GM18873 (cell line): Measurements from ENCODE around the gene TAGLN3.
"Not testable (repeated sequence)": the region's sequence is repeated elsewhere in the genome, so short reads cannot be mapped to it uniquely, and the experiment has no call there.

Experiments used
- ATAC-seq: cut with Tn5 transposase; IDR thresholded peaks from one replicate; pipeline ENCODE4 v1.9.1; 2021; ENCODE audit warnings: mild to moderate bottlenecking, moderate library complexity, moderate number of reproducible peaks; ENCODE audit not compliant: unreplicated experiment, low FRiP score

Gene TAGLN3

DNA sequence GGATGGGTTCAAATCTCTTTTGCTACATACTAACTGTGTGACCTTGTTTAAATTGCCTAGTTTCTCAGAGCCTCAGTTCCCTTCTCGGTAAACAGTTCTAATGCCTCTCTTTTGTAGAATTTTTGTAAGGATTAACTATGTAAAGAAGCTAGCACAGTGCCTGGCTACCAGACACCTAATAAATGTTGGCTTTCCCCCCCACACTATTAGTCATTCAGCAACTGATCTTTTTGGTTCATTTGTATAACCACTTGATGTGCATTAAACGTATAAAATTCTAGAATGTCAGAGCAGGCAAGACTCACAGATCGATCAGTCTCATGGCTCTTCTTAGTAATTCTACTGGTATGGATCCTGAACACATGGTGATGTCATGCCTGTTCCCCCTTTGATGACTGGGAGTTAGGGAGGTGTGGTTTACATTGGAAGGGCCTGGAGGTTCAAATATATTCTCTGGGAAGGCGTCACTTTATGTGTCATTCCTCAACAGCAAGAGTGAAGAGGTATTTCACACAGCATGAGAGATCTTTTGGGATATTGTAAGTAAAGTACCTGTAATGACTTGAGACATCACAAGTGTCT, 6.5 kb downstream of the TAGLN3 start:
- ATAC-seq: no peak

DNA sequence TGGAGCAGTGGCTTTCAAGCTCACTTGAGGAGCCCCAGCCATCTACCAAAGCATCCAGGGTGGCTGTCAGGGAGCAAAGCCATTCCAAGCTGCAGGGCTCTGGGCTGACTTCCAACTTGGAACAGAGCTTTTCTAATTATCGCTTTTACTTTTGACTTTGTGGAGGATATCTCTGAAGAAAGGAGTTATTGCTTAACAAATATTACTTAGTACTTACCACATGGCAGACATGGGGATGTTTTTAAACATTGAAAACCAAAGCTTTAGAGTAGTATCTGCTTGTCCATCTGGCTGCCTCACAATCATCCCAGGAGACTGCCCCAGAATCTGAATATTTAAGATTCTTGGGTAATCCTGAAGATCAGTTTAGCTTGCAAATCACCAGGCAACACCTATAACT, 8.9 kb downstream of the TAGLN3 start:
- no peak for ATAC-seq

DNA sequence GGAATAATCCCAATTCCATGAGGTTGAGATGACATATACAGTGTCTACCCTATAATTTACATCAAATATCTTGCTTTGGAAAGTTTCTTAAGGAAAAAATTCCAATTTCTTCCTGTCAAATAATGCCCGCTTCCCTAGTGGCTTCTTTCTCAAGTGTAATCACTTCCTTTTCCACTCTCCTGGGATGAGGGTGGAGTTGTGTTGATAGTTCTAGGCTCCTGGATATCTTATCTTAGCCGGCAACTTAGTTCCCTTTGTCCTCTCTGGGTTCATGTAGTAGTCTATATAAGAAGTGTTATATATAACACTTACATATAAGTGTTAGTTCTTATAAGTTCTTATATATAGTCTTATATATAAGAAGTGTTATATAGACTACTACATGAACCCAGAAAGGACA, 10.9 kb downstream of the TAGLN3 start:
- ATAC-seq: no peak

- no peak for ATAC-seq
These were observed 11.9 kb downstream of the TAGLN3 start for GRCh38 chr3:112010636-112011035.

DNA sequence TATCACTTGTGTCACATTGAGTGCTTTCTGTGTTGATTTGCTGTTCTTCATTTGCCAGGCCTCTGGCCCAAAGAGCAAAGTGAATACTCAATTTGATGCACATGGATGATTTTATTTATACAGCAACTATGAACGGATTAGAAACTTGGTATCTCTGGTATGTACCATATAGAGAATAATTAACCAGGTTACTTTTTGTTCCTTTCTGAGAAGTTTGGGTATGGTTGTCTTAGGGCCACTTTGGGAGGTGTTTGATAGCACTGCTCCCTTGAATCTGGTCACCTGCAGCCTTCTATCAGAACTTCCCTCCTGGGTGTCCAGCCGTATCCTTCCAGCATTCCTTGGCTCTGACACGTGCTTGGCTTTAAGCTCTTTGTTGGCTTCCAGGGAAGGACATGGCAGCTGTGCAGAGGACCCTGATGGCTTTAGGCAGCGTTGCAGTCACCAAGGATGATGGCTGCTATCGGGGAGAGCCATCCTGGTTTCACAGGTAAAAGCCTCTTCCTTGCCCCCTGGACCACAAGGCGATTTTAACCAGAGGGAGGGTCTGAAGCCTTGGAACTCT, 12.7 kb downstream of the TAGLN3 start:
- ATAC-seq: no peak

DNA sequence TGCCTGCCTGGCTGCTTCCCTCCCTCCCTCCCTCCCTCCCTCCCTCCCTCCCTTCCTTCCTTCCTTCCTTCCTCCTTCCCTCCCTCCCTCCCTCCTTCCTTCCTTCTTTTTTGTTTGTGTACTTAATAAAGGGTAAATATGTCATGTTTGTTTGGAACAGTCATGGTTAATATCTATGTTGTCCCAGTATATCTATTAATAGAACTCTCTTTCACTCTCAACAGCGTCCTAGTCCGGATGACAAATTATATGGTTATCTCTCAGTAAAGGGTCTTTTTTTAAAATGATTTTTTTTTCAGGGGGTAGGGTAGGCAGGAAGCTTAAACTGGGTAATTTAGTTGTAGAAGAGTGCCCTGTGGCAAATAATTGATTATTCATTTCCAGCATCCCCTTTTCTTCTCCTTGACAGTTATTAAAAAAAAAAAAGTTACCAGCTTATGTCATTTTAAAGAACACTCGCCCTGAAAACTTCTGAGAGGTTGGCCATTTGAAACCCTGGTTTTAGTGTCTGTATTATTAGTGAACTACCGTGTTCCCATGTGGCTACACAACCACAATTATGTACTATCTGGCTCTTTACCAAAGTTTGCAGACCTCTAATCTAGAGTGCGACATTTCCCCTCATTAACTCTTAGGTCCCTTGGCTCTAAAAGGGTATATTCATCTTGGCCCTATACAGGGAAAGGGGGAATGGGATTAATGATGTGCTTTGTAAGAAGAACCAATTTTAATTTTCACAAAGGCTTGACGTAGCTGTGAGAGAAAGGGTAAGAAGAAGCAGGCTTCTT, 13.7 kb downstream of the TAGLN3 start:
- no peak for ATAC-seq

DNA sequence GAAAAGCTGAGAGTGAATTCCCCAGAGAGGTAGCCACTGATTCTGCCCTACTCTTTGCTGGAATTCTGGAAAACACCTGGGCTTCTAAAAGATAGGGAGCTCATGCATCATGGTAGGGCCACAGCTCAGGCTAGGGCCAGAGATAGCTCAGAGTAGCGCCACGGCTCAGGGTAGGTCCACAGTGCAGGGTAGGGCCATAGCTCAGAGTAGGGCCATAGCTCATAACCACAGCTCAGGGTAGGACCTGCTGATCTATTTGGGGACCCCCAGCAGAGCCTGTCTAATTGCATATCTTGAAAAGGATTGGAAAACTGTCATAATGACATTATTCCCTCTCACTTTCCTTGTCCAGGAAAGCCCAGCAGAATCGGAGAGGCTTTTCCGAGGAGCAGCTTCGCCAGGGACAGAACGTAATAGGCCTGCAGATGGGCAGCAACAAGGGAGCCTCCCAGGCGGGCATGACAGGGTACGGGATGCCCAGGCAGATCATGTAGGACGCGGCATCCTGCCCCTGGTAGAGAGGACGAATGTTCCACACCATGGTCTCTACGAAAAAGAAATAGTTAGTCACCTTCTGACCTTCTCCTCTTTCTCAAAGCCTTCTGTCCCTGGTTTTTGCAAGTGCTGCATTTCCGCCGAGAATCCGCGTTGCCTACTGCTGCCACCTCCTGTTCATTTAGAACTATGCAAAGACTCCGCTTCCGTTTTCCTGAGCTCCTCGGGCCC, 14.5 kb downstream of the TAGLN3 start:
- peak; percentile 80 for ATAC-seq

DNA sequence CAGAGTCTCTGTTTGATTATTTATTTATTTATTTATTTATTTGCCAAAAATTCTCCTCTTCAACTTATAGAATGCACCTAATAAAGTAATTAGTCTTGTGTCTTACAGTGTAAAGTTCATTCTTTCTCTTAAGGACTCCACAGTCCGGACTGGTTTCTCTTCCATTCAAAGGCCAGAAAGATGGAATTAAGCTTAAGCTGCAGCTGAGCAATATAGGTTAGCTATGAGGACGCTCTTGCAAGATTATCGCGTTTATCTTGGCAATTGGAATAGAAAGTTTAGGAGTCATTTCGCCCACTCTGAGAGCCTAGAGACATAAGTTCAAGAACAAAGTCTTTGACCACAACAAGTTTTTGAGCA, 15.0 kb downstream of the TAGLN3 start:
- peak; percentile 27 for ATAC-seq

- no peak for ATAC-seq
These were observed 18.4 kb downstream of the TAGLN3 start for GRCh38 chr3:112017091-112017490.

GRCh38 chr3:112018712-112019111, 20.0 kb downstream of the TAGLN3 start:
- ATAC-seq: no peak

GRCh38 chr3:112019716-112020115, 21.0 kb downstream of the TAGLN3 start:
- ATAC-seq: no peak

GRCh38 chr3:112020674-112021085, 22.0 kb downstream of the TAGLN3 start:
- no peak for ATAC-seq

DNA sequence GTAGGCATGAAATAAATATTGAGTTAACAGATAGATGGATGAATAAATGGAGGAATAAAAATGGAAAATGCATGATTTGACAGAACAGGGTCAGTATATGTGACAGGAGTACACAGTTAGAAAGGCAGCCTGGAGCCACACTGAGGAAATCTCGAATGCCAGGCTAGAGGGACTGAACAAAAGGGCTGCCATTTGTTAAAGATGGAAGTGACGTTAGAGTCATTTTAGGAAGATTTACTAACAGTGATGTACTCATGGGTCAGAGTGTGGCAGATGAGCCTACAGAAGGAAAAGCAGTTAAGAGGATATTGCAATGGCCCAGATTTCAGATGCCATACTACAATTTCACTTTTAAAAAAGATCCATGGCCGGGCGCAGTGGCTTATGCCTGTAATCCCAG, 28.4 kb downstream of the TAGLN3 start:
- no peak for ATAC-seq

DNA sequence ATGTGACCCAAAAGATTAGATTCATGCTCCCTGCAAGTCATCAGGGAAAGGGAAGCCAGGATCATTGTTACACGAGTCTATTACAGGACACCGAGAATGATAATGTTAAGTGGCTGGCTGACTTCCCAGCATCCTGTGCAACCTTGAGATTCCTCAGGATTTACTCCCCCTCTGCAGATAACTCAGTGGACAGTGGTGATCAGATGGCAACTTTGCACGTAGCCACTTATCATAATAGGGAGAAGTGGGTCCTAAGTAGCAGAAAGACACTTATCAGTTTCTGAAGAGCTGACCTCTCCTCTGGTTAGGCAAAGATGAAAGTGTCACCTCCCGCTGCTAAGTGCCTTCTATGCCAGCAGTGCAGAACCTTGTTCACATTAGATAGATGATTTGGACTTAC, 29.1 kb downstream of the TAGLN3 start:
- no peak for ATAC-seq

GRCh38 chr3:112030901-112031300, 32.2 kb downstream of the TAGLN3 start:
- no peak for ATAC-seq

- no peak for ATAC-seq
These were observed 33.5 kb downstream of the TAGLN3 start for GRCh38 chr3:112032098-112032731.

DNA sequence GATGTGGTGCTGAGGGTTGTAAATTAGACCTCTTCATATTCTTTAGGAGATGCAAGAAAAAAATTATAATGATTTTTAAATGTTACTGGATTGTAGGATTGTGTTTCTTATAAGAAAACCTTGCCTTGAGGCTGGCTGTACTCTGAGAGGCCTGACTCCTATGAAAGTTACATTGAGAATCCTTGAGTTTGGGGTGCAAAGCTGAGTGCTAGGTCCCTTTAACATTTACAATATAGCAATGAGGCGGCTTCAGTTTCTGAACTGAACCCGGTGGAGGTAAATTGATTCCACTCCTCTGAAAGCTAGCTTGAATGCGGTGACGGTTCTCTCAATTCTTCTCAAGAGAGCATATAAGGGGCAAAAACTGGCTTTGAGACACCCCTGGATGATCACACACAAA, 35.7 kb downstream of the TAGLN3 start, which contains the start of gene TMPRSS7:
TSS of gene TMPRSS7 (plus strand) at position 301 of the 400 bp plus-strand sequence. CDS start 110 bp downstream, outside the sequence.
- ATAC-seq: no peak

GRCh38 chr3:112035241-112035640, 36.5 kb downstream of the TAGLN3 start:
- no peak for ATAC-seq

GRCh38 chr3:112037194-112037593, 38.5 kb downstream of the TAGLN3 start:
- not testable (repeated sequence) for ATAC-seq

DNA sequence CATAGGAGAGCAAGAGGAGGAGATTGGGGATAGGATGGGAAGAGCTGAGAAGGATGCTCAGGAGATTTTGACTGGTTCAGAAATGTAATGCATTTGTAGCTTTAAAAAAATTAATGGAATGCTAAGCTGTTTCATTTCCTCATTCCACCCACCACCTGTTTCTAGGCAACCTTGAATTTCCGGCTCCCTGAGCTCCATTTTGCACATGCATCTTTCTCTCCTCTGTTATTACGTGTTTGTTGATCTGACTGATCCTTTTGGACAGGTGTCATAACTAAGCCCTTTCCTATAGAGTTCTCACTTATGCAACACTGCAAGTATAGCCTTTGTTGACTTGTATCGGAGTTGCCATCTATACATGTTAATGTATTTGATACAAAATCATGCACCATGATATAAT, 40.1 kb downstream of the TAGLN3 start:
- ATAC-seq: no peak

- no peak for ATAC-seq
These were observed 42.6 kb downstream of the TAGLN3 start for GRCh38 chr3:112041321-112041720.
